HG03442 (cell line): ENCODE results near the gene COX19.
A peak's percentile ranks its signal among the peaks of the same experiment; 100 is the strongest.
"Not testable (repeated sequence)": the region's sequence is repeated elsewhere in the genome, so short reads cannot be mapped to it uniquely, and the experiment has no call there.

Source experiments
- ATAC-seq: cut with Tn5 transposase; IDR thresholded peaks from one replicate; pipeline ENCODE4 v1.9.1; 2021; ENCODE audit warnings: mild to moderate bottlenecking, moderate library complexity; ENCODE audit not compliant: unreplicated experiment

COX19 gene

DNA sequence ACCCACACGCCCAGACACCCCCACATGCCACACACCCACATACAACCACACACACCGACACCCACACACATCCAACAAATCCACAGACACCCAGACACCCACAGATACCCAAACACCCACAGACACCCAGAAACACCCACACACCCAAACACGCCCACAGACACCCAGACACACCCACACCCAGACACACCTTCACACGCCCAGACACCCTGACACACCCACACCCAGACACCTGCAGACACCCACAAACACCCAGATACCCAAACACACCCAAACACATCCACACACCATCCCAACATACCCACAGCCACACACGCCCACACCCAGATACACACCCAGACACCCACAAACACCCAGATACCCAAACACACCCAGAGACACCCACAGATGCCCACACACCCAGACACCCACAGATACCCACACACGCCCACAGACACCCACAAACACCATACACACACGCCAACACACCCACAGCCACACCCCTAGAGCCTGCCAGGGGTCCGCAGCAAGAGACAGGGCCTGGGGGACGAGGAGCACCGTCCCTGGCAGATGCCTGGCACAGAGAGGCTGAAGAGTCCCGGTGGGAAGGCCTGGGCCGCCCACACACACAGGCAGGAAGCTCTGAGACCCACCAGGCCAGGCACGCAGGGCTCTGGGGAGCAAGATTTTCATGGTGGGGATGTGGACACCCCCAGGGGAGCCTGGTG is 36.1 kb upstream of the COX19 start:
- no peak for ATAC-seq

DNA sequence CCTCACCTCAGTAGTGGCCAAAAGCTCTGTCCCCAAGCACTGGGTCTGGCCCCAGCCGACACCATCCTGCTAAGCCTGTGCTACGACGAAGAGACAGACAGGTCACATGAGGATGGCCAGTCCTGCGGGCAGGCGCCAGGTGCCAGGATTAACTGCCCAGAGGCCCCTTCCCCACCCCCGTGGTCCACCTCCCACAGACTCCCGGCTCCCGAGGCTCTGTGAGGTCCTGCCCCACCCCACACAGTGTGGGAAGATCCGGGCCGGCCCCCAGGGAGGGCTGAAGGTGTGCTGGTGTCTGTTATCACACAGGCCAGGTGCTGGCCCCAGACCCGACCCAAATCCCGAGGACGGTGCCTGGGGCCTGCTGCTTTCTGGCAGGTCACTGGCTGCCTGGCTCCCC is 34.9 kb upstream of the COX19 start:
- ATAC-seq, result no peak

DNA sequence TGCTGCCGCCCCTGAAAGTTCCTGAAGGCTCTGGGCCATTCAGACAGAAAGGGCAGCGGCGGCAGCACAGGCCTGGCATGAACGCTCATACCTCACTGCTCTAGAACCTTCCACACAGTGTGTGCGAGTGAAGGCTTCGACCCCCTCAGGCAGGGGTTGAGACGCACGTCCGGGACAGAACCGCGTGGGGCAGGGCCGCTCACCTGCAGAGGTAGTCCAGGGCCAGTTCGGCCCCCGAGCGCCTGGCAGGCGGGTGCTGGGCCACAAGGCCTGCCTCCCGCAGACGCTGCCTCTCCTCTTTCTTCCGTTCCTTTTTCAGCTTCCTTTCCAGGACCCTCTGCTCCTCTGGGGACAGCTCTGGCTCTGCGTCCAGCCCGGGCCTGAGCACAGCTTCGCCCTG is 34.4 kb upstream of the COX19 start:
- no peak for ATAC-seq

DNA sequence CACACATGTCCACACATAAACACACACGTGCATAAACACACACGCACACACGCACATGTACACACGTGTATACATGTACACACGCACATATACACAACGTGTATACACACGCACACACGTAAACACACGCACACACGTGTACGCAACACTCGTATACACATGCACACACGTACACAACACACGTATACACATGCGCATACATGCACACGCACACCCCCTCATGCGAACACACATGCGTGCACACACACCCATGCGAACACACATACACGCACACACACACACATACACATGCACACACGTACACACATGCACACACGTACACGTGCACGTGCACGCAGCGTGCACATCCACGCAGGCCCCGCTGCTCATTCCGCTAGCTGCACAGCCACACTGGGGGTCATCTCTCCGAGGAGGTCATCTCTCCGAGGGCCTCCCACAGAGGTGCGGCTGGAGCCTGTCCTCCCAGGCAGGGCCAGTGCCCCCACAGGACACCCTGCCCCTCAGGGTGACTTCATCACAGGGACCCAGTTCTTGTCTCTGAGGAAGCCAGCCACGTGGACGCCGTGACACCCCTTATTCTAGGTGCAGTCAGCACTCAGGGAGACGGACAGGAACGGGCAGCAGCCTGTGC is 33.5 kb upstream of the COX19 start:
- no peak for ATAC-seq

DNA sequence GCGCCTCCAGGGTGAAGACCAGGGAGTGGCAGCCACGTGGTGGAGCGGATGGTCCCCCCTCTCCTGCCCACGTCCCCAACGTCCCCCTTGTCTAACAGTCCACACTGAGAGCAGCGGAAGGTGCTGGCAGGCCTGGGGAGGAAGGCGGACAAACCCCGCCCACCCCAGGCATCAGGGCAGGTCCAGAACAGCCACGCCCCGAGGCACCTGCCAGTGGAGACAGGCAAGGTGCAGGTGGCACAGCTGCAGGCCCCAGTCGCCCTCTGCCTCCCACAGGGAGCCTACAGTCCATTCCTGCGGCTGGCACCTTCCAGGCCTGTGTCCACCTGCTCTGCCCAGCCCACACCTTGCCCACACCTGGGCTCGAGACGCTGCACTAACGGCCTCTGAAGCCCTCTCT is 32.6 kb upstream of the COX19 start:
- no peak for ATAC-seq

DNA sequence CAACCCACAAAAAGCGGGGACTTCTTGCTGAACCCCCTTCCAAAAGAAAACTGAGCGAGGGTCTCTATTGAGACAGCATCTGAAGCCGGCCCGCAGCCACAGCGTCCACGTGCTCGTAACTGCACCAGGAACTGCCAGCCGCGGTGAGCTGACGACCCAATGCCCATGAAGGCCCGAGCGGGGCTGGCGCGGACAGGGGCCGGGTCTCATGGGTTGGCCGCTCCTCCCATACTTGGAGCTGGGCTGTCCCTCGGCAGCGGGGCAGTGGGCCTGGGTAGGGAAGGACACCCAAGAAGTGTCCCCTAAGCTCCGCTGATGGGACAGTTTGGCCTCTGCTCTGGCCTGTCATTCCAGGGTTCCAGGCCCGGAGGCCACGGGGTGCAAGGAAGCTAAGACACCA is 30.0 kb upstream of the COX19 start:
- ATAC-seq, result no peak

DNA sequence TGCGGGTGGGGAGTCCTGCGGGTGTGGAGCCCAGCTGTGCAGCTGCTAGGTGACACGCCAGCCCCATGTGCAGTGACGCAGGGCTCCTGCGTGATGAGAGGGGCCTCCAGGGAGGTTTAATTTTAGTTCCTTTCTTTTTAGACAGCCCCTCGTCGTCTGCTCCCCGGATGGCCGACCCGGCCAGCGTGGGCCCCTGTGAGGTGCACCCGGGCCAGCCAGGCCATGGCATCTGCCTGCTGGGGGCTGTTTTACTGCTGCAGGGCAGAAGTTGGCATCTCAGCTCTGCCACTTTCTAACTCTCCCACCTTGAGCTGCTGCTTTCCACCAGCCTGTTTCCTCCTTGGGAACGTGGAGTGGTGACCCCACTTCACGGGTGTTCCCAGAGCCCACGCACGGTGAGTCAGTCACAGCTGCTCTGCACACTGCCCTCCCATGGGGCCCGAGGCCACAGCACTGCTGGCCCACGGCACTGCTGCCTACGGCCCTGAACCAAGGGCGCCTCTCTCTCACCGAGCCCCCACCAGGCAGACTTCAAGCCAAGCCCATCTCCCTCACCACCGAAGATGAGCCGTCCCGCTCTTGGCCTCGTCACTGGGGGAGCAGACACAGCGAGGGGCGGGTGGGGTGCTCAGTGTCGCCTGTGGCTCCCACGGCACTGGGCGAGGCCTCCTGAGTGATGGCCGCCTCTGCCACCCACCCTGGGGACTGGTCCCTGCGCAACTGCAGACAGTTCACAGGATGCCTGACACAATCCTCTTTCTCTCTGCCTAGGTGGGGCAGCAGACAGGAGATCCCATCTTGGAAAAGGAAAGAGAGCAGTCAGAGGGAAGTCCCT is 28.9 kb upstream of the COX19 start:
- no peak for ATAC-seq

DNA sequence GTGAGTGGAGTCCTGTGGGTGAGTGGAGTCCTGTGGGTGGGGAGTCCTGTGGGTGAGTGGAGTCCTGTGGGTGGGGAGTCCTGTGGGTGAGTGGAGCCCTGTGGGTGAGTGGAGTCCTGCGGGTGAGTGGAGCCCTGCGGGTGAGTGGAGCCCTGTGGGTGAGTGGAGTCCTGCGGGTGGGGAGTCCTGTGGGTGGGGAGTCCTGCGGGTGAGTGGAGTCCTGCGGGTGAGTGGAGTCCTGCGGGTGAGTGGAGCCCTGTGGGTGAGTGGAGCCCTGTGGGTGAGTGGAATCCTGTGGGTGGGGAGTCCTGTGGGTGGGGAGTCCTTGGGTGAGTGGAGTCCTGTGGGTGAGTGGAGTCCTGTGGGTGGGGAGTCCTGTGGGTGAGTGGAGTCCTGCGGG is 27.1 kb upstream of the COX19 start:
- ATAC-seq, result not testable (repeated sequence)

DNA sequence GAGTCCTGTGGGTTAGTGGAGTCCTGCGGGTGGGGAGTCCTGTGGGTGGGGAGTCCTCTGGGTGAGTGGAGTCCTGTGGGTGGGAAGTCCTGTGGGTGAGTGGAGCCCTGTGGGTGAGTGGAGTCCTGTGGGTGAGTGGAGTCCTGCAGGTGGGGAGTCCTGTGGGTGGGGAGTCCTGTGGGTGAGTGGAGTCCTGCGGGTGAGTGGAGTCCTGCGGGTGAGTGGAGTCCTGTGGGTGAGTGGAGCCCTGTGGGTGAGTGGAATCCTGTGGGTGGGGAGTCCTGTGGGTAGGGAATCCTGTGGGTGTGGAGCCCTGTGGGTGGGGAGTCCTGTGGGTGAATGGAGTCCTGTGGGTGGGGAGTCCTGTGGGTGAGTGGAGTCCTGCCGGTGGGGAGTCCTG is 26.7 kb upstream of the COX19 start:
- not testable (repeated sequence) for ATAC-seq

DNA sequence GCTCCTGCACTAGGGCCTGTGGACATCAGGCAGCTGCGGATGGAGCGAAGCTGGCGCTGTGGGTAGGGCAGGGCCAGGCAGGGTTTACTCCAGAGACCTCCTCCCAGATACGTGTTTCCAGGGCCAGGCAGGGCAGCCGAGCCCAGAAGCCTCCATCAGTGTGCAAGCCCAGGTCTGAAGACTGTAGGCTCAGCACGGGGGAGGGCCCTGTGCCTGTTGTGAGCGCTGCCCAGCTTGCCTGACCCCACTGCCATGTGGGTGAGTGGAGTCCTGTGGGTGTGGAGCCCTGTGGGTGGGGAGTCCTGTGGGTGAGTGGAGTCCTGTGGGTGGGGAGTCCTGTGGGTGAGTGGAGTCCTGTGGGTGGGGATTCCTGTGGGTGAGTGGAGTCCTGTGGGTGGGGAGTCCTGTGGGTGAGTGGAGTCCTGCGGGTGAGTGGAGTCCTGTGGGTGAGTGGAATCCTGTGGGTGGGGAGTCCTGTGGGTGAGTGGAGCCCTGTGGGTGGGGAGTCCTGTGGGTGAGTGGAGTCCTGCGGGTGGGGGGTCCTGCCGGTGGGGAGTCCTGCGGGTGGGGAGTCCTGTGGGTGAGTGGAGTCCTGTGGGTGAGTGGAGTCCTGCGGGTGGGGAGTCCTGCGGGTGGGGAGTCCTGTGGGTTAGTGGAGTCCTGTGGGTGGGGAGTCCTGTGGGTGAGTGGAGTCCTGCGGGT is 25.9 kb upstream of the COX19 start:
- ATAC-seq, result not testable (repeated sequence)

DNA sequence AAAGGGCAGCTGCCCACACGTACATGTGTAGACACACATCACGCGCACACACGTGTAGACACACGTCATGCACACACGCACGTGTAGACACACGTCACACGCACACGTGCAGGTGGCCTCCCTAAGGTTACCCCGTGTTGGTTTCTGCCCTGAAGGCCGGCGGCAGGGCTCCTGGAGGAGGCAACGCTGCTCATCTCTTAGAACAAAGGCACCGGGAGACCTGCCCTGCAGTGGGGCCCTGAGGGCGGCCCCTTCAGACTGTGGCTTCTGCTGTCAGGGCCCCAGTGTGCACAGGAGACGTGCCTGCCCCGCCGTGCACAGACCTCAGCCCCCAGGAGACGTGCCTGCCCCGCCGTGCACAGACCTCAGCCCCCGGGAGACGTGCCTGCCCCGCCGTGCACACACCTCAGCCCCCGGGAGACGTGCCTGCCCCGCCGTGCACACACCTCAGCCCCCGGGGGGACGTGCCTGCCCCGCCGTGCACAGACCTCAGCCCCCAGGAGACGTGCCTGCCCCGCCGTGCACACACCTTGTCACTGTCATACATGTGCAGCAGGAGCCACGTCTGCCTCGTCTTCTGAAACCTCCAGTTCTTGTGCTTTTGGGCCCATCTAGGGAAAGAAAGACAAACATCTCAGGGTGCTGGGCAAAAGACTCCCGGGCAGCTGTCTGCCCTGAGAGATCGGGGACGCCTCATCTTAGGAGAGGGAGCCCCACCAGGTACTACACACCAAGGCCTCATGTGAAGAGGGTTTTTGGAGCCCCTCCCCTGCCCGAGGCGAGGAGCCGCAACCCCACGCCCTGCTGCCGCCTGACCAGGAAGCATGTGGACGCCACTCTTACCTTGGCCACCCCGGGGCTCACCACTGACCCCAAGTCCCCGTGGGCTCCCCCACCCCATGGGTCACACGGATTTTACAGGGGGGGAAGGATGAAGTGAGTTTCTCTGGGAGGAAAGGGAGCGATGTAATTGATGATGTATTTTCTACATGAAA is 24.9 kb upstream of the COX19 start:
- peak; percentile 63 for ATAC-seq

DNA sequence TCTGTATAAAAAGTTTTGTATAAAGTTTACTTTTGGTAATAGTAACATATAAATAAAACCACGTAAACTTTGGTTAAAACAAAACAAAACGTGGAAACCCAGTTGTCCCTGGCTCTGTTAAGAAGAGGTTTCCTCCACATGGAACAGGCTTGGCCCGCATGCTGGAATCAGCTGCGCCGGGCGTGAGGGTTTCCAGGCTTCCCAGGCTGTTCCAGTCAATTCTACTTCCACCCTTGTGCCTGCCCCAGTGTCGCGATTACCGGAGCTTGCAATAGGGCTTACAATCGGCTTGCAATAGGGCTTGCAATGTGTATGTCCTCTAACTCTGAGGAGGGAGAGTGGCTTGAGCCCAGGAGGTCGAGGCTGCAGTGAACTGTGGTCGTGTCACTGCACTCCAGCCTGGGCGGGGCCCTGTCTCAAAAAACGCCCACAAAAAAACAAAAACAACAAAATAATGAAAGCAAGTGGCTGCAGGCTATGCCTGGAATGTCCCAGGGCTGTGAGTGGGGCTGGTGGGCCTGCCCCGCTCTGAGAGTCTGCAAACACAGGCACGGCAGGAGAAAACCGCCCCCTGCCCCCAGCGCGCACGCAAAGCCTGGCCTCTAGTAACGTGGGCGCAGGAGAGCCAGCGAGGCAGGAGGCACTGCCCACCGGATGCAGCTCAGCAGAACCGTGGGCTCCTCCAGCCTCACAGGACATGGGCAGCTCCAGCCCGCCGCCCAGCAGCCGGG is 24.0 kb upstream of the COX19 start:
- ATAC-seq, result no peak

DNA sequence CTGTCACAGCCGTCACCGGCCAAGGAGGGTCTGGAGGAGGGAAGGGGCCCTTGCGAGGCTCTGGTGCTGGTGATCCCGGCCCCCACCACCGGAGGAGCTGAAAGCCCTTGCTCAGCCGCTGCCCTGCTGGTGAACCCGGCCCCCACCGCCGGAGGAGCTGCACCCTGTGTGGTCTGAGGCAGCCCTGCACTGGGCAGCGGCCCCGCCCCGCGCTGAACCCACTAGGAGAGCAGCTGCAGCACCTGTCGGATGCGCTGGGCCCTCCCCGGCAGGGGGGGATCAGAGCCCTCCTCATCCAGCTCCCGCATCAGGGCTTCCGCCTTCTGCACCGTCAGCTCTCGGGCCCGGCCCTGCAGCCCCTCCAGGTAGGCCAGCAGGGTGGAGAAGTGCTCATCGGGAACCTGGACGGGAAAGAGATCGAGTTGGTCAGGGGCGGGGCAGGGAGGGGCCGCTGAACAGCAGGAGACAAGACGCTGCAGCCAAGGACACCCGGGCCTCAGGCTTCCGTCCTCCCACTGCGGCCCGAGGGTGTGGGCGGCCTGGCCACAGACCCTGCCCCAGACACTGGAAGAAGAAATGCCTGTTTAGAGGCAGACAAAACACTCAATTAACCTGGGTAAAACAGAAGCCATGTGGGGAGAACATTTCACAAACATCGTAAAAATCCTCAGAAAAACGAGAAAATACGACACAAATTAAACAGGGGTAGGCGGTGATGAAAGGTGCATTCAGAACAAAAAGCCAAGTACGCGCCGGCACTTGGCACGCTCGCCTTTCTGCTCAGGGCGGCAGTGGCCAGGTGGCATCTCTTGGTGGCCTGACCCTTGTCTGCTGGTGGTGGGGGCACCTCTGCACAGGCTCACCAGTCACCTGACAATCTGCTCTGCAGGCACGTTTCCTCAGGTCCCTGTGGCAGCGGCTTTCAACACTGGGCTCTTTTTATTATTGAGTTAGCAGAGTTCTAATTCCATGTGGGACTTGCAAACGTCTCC is 22.4 kb upstream of the COX19 start:
- no peak for ATAC-seq

DNA sequence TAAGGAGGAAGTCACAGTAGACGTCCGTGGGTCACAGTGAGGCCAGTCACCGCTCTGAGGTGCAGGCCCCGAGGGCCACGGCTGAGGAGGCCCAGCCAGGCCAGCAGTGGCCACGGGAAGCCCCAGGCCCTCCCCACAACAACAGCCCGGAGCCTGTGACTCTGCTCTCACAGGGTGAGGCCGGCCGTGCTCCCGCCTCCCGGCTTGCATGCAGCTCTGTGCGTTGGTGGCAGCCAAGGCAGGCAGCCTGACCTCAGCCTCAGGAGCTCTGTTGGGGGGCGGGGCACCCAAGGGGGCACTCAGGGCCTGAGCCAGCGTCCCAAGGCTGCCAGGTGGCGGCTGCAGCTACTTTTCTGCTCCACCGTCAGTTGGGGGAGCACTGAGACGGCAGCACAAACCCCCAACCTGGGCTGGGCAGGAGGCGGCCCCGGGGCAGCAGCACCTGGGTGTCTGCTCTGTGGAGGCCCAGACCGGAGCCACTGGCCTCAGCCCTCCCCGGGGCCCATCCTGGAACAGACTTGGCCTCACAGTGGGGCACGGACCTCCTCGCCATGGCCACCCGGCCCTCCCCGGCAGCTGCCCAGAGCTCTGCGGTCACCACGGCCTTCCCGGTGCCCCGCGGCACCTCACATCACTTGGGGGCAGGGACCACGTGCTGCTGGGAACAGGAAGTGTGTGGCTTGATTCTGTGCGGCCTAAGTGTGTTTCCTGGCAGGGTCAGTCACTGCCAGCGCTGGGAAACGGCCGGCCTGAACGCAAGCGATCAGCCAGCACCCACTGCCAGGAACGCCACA is 20.9 kb upstream of the COX19 start:
- no peak for ATAC-seq

DNA sequence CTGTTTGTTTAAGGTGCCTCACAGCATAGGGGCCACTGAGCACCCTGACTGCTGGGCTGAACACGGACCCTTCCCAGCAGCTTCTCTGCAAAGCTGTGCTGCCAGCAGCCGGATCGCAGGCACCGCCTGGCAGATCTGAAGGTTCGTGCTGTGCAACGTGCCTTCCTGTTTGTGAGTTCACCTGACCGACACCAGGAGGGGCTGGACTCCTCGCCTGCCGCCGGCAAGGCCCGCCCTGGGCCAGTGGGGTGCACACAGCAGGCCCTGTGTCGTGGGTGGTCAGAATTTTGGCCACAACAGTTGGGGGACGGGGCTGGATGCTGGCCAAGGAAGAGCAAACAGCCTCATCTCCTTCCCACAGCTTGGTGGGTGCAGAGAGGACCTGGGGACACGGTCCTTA is 20.2 kb upstream of the COX19 start:
- ATAC-seq, result no peak

DNA sequence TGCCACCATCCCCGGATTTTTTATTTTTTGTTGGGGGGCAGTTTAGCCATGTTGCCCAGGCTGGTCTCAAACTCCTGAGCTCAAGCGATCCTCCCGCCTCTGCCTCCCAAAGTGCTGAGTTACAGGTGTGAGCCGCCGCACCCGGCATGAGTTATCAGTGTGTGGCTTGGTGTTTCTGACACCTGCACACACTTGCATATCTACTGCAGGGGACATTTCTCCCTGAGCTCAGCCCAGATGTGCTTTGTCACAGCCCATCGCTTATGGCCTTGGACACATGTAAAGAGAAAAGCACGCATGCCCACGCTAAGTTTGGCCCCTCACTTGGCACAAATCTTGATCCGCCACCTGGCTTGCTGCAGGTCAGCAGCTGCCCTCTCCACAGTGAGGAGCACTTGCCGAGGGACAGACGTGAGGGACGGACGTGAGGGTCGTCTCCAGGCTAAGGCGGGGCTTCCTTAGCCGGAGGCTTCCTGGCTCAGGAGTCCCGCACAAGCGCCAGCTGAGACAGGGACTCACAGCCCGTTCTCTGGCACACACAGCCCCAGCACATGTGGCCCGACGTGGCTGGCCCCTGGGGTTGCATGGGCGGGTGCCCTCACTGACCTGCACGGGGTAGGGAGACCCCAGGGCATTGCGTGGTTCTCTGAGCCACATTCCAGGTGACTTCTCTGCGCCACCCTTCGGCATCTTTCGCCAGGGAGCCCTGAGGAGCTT is 19.4 kb upstream of the COX19 start:
- ATAC-seq, result no peak
